NOMO-1 treated with DMSO at 0.1 percent for 48 hours (cell line): ENCODE data around the gene BMAL1.

Experiments
- DNase-seq: peaks from one replicate; lab custom pipeline; 2025; ENCODE audit not compliant: unreplicated experiment; lab: John Stamatoyannopoulos, UW

Gene BMAL1

GRCh38 chr11:13290221-13290980 lies 12.8 kb downstream of the BMAL1 start:
- no peak for DNase-seq

- no peak for DNase-seq
These were observed 13.8 kb downstream of the BMAL1 start for GRCh38 chr11:13291361-13291760.

- no peak for DNase-seq
These were observed 14.2 kb downstream of the BMAL1 start for GRCh38 chr11:13291800-13292199.

GRCh38 chr11:13292970-13293369 lies 15.4 kb downstream of the BMAL1 start:
- no peak for DNase-seq

GRCh38 chr11:13294178-13294577 lies 16.6 kb downstream of the BMAL1 start:
- DNase-seq = no peak

- DNase-seq = no peak
These were observed 17.4 kb downstream of the BMAL1 start for GRCh38 chr11:13294771-13295579.

GRCh38 chr11:13297308-13297916 lies 19.8 kb downstream of the BMAL1 start:
- no peak for DNase-seq

GRCh38 chr11:13297917-13298356 lies 20.3 kb downstream of the BMAL1 start:
- DNase-seq = peak; percentile 83

GRCh38 chr11:13298765-13299164 lies 21.2 kb downstream of the BMAL1 start:
- DNase-seq = no peak

- no peak for DNase-seq
These were observed 23.9 kb downstream of the BMAL1 start for GRCh38 chr11:13301522-13301921.

GRCh38 chr11:13302420-13302958 lies 24.9 kb downstream of the BMAL1 start:
- DNase-seq = no peak

GRCh38 chr11:13303668-13304649 lies 26.4 kb downstream of the BMAL1 start:
- DNase-seq = peak; percentile 70

- no peak for DNase-seq
These were observed 27.2 kb downstream of the BMAL1 start for GRCh38 chr11:13304655-13305335.

- no peak for DNase-seq
These were observed 31.1 kb downstream of the BMAL1 start for GRCh38 chr11:13308704-13309103.

- DNase-seq = no peak
These were observed 31.6 kb downstream of the BMAL1 start for GRCh38 chr11:13309156-13309555.

GRCh38 chr11:13310443-13310842 lies 32.9 kb downstream of the BMAL1 start:
- DNase-seq = no peak

- no peak for DNase-seq
These were observed 34.0 kb downstream of the BMAL1 start for GRCh38 chr11:13311570-13311969.

GRCh38 chr11:13313005-13313819 lies 35.6 kb downstream of the BMAL1 start:
- no peak for DNase-seq
